OCI-LY3 (cell line): ENCODE data around the gene TRIM58.

ENCODE experiments used
- CTCF ChIP-seq: fragments of 200-600, 300-600 bp; sonication (generic); IDR thresholded peaks from 2 replicates; pipeline ENCODE4 v1.5.1; 2014; ENCODE audit warnings: antibody characterized with exemption, low read length, low read depth
- EZH2phosphoT487 ChIP-seq: fragments of 200-600 bp; shearing (Covaris generic); IDR thresholded peaks from 2 replicates; pipeline ENCODE4 v1.6.1; 2018; ENCODE audit warnings: antibody characterized with exemption, mixed run types, low read depth

GRCh38 chr1:247855911-247856310 lies 1.1 kb upstream of the TRIM58 start:
- no peak for TF ChIP-seq CTCF
- TF ChIP-seq EZH2phosphoT487 = no peak
